Measurements from ENCODE around the gene ALDH3B2. TPM values are rescaled to one million over a fixed set of nuclear protein-coding genes. Genes with fewer than 3 reads are reported as not detected.

The ALDH3B2 gene
- total RNA-seq, 4 donors from 2014 or later: 3.4 TPM; not detected in 3

DNA sequence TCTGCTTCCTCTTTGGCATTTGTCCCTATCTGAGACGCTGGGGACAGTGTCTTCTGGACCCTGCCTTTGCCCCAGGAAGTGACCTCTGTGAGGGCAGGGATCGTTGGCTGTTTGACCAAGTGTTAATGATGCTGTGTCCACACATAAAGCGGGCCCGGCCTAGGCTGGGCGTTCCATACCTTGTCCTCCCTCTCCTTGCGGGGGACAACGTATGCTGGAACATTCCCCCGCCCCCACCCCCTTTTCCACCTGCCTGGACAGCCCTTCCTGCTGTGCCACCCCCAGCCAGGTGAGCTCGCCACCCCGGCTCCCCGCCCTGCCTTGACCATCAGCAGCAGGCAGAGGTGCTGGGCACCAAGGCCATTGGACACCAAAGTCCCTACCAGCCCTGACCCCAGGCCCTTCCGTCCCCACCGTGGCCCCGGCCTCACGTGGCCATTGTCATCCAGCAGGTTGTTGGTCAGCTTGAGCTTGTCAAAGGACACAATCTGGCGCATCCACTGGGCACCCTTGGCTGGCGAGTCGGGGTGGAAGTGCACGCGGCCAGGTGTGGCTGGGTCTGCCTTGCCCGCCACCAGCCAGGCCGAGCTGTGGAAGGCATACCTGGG, 40.6 kb downstream of the ALDH3B2 start:
- no peak overlapping the region for H3K27ac ChIP-seq
- ATAC-seq: no peak
- H3K4me1 ChIP-seq: peaks cover 0 to 19% (median 5%) of the 10 kb centered on the region in 3 donors
- WGBS, 2 donors (ENCODE audit: low coverage in 1 of 2): 80% methylated on average over 5 of the region's 22 CpGs; no CpG with 5 or more reads in 1 of the 2 donors
- H3K4me3 ChIP-seq: no peak overlapping the region
- H3K36me3 ChIP-seq: no peaks in the 10 kb centered on the region
- TF ChIP-seq POLR2A (IDR thresholded peaks at IDR 0.05) (no peak), EP300 (IDR thresholded peaks at IDR 0.05) (no peak), POLR2AphosphoS5 (IDR thresholded peaks at IDR 0.05) (no peak)
- TF ChIP-seq, protein P1, sequence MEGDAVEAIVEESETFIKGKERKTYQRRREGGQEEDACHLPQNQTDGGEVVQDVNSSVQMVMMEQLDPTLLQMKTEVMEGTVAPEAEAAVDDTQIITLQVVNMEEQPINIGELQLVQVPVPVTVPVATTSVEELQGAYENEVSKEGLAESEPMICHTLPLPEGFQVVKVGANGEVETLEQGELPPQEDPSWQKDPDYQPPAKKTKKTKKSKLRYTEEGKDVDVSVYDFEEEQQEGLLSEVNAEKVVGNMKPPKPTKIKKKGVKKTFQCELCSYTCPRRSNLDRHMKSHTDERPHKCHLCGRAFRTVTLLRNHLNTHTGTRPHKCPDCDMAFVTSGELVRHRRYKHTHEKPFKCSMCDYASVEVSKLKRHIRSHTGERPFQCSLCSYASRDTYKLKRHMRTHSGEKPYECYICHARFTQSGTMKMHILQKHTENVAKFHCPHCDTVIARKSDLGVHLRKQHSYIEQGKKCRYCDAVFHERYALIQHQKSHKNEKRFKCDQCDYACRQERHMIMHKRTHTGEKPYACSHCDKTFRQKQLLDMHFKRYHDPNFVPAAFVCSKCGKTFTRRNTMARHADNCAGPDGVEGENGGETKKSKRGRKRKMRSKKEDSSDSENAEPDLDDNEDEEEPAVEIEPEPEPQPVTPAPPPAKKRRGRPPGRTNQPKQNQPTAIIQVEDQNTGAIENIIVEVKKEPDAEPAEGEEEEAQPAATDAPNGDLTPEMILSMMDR (IDR thresholded peaks at IDR 0.05): no peak
- no peaks in the 10 kb centered on the region for H3K9me3 ChIP-seq
- peaks cover 20% of the 10 kb centered on the region for H3K27me3 ChIP-seq

DNA sequence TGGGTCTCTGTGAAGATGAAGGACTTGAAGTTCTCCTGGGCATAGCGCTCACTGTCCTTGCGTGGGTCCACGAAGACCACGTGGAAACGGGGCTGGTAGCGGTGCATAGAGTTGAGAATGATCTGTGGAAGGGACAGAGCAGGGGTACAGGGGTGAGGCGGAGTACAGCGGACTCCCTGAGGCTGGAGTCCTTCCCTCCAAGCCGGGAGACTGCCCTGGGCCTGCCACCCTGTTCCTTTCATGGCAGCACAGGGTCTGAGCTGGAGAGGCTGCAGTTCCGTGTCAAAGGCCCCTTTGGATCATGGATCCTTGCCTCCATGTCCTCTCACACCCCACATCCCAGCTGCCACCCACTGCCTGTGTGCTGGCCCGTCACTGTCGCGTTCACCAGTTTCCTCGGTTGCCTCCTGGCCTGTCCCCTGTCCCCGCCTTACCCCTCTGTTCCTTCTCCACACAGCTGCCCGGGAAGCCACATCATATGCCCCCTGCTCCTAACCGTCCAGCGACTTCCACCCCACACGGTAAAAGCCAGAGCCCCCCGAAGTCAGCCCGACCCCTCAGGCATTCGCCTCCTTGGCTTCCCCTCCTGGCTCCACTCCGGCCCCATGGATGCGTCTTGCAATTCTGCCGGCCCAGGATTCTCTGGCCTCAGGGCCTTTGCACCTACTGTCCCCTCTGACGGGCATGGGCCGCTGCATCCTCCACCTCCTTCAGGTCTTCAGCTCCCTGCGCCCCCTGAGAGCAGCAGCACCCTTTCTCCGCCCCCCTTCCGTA, 41.3 kb downstream of the ALDH3B2 start:
- H3K36me3 ChIP-seq: no peaks in the 10 kb centered on the region
- no peak overlapping the region for H3K4me3 ChIP-seq
- WGBS, 2 donors (ENCODE audit: low coverage in 1 of 2): 90 to 93% methylated on average over 10 to 27 of the region's 30 CpGs
- peaks cover 0 to 24% (median 5%) of the 10 kb centered on the region in 3 donors for H3K4me1 ChIP-seq
- peaks cover 14% of the 10 kb centered on the region for H3K27me3 ChIP-seq
- no peak for ATAC-seq
- no peak overlapping the region for H3K27ac ChIP-seq
- H3K9me3 ChIP-seq: no peaks in the 10 kb centered on the region
- TF ChIP-seq, protein P1 (IDR thresholded peaks at IDR 0.05): no peak
- TF ChIP-seq POLR2A (IDR thresholded peaks at IDR 0.05): no peak
- no peak for TF ChIP-seq POLR2AphosphoS5 (IDR thresholded peaks at IDR 0.05)
- TF ChIP-seq EP300 (IDR thresholded peaks at IDR 0.05): no peak

DNA sequence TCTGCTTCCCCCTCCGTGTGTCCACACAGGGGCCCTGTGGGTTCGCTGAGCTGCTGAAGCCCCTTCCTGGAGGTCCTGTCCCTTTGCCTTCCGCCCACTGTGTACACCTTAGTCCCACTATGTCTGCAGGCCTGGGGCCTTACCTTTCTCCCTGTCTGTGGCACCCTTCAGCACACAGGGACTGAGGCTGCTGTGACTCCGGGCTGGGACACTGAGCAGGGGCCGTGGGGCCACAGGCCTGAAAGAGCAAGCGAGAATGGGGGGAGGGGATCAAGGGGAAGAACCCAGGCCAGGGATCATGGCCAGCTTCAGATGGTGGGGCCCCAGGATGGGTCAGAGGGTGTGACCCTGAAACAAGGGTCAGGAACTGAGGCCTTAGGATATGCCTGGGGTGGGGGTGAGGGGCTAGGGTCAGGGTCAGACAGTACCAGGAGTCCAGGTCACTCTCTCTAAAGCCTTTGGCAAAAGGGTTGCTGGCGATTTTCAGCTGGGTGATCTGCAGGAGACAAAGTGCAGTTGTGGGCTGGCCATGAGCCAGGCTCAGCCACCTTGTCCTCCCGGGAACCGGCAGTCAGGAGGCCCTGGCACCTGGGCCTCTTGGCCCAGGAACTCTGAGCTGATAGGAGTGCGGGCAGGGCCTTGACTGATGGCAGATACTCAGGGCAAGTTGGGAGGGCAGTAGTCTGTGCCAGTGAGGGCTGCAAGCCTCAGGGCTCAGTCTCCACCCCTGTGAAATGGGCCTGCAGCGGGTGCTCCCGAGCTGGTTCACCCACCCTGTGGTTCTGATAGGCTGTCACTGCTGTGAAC, 42.0 kb downstream of the ALDH3B2 start:
- TF ChIP-seq, protein P1 (IDR thresholded peaks at IDR 0.05): no peak
- ATAC-seq: no peak
- Histone ChIP-seq H3K27me3 (peaks cover 14% of the 10 kb centered on the region), H3K4me3 (no peak overlapping the region), H3K9me3 (no peaks in the 10 kb centered on the region), H3K27ac (no peak overlapping the region), H3K4me1 (peaks cover 0 to 24% (median 5%) of the 10 kb centered on the region in 3 donors), H3K36me3 (peaks cover 0 to 2% of the 10 kb centered on the region in 2 donors)
- WGBS, 2 donors (ENCODE audit: low coverage in 1 of 2): 51 to 80% methylated on average over 2 to 4 of the region's 12 CpGs

DNA sequence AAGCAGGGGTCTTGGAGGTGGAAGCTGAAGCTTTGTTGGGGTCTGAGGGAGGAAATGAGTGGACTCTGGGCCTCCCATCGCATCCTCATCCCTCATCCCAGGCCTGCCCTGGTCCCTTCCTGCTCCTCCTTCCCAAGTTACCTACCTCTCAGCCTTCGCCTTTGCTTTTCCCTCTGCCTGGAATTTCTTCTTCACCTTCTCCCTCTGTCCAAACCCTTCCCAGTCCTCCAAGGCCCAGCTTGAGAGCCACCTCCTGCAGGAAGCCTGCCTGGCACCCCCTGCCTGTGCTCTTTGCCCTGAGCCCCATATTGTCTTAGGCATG, 42.6 kb downstream of the ALDH3B2 start:
- peaks cover 0 to 4% of the 10 kb centered on the region in 2 donors for H3K36me3 ChIP-seq
- peaks cover 14% of the 10 kb centered on the region for H3K27me3 ChIP-seq
- peaks cover 0 to 24% (median 5%) of the 10 kb centered on the region in 3 donors for H3K4me1 ChIP-seq
- H3K27ac ChIP-seq: no peak overlapping the region
- 81 to 89% methylated on average over 2 of the region's 2 CpGs for WGBS, 2 donors (ENCODE audit: low coverage in 1 of 2)
- no peak for ATAC-seq
- no peak overlapping the region for H3K4me3 ChIP-seq
- TF ChIP-seq POLR2A (IDR thresholded peaks at IDR 0.05) (no peak), EP300 (IDR thresholded peaks at IDR 0.05) (no peak), POLR2AphosphoS5 (IDR thresholded peaks at IDR 0.05) (no peak)
- TF ChIP-seq, protein P1 (IDR thresholded peaks at IDR 0.05): no peak
- no peaks in the 10 kb centered on the region for H3K9me3 ChIP-seq

All from gastroesophageal sphincter (tissue), 4 donors.